H9 (cell line): Measurements from ENCODE around the gene SNRPD3. TPM values are rescaled to one million over a fixed set of nuclear protein-coding genes. Genes with fewer than 3 reads are reported as not detected.

Experiments used
- DNase-seq: peaks from one replicate; pipeline ENCODE4 v3.0.0-alpha.2; 2017
- H2AFZ ChIP-seq: one replicate; pipeline ENCODE4 v1.6.1; 2013; ENCODE audit warnings: mild to moderate bottlenecking, low read length, control low read depth, moderate library complexity
- H2AK5ac ChIP-seq: 2 replicates; pipeline ENCODE4 v1.6.1; 2013; ENCODE audit warnings: low read length, control low read depth, mixed read lengths; ENCODE audit not compliant: insufficient read length
- H2BK120ac ChIP-seq: one replicate; pipeline ENCODE4 v1.6.1; 2013; ENCODE audit warnings: low read depth, mild to moderate bottlenecking, low read length, control low read depth, inconsistent platforms; ENCODE audit not compliant: poor library complexity, severe bottlenecking
- H2BK12ac ChIP-seq: 2 replicates; pipeline ENCODE4 v1.6.1; 2013; ENCODE audit warnings: low read length, control low read depth, mixed read lengths, low read depth; ENCODE audit not compliant: insufficient read length
- H2BK15ac ChIP-seq: 2 replicates; pipeline ENCODE4 v1.6.1; 2013; ENCODE audit warnings: low read depth, low read length, control low read depth
- H2BK20ac ChIP-seq: one replicate; pipeline ENCODE4 v1.6.1; 2013; ENCODE audit warnings: low read depth, mild to moderate bottlenecking, low read length, control low read depth, inconsistent platforms; ENCODE audit not compliant: poor library complexity, severe bottlenecking
- H2BK5ac ChIP-seq: 2 replicates; pipeline ENCODE4 v1.6.1; 2013; ENCODE audit warnings: low read length, control low read depth, mixed read lengths; ENCODE audit not compliant: insufficient read length
- H3K14ac ChIP-seq: 2 replicates; pipeline ENCODE4 v1.6.1; 2013; ENCODE audit warnings: low read length, control low read depth; ENCODE audit not compliant: insufficient read depth
- H3K18ac ChIP-seq: 2 replicates; pipeline ENCODE4 v1.6.1; 2013; ENCODE audit warnings: low read depth, mild to moderate bottlenecking, mixed read lengths, low read length, control low read depth; ENCODE audit not compliant: insufficient read length
- H3K23ac ChIP-seq: 2 replicates; pipeline ENCODE4 v1.6.1; 2013; ENCODE audit warnings: low read length, control low read depth, mixed read lengths, low read depth; ENCODE audit not compliant: insufficient read length
- H3K23me2 ChIP-seq: 2 replicates; pipeline ENCODE4 v1.6.1; 2013; ENCODE audit warnings: low read depth, mild to moderate bottlenecking, mixed read lengths, low read length, control low read depth; ENCODE audit not compliant: insufficient read length, poor library complexity, severe bottlenecking
- H3K27ac ChIP-seq: 2 replicates; pipeline ENCODE4 v1.5.1; 2013; ENCODE audit warnings: low read length, control low read depth, mixed read lengths, low read depth; ENCODE audit not compliant: insufficient read length
- H3K27me3 ChIP-seq: 2 replicates; pipeline ENCODE4 v1.6.1; 2013; ENCODE audit warnings: low read length, control low read depth, inconsistent platforms; ENCODE audit not compliant: insufficient read depth
- H3K4ac ChIP-seq: 2 replicates; pipeline ENCODE4 v1.6.1; 2013; ENCODE audit warnings: low read depth, mild to moderate bottlenecking, control low read depth, inconsistent platforms, low read length, moderate library complexity
- H3K4me1 ChIP-seq: 2 replicates; pipeline ENCODE4 v1.6.1; 2013; ENCODE audit warnings: low read length, control low read depth, inconsistent platforms; ENCODE audit not compliant: insufficient read depth
- H3K4me2 ChIP-seq: 2 replicates; pipeline ENCODE4 v1.6.1; 2013; ENCODE audit warnings: low read length, control low read depth, mixed read lengths; ENCODE audit not compliant: insufficient read length, insufficient read depth
- H3K56ac ChIP-seq: 2 replicates; pipeline ENCODE4 v1.6.1; 2013; ENCODE audit warnings: low read depth, mild to moderate bottlenecking, mixed read lengths, low read length, control low read depth; ENCODE audit not compliant: insufficient read length
- H3K79me1 ChIP-seq: 2 replicates; pipeline ENCODE4 v1.6.1; 2013; ENCODE audit warnings: low read depth, mild to moderate bottlenecking, moderate library complexity, low read length, control low read depth, inconsistent platforms; ENCODE audit not compliant: insufficient read depth, poor library complexity, severe bottlenecking
- H3K79me2 ChIP-seq: 2 replicates; pipeline ENCODE4 v1.6.1; 2013; ENCODE audit warnings: low read length, control low read depth, inconsistent platforms; ENCODE audit not compliant: insufficient read depth
- H3K9ac ChIP-seq: 2 replicates; pipeline ENCODE4 v1.6.1; 2013; ENCODE audit warnings: low read length, control low read depth, mixed read lengths; ENCODE audit not compliant: insufficient read length; ENCODE audit errors: extremely low read depth
- H3K9me3 ChIP-seq: one replicate; pipeline ENCODE4 v1.6.1; 2013; ENCODE audit warnings: low read depth, low read length, inconsistent platforms; ENCODE audit not compliant: control insufficient read depth
- H3T11ph ChIP-seq: one replicate; pipeline ENCODE4 v1.6.1; 2013; ENCODE audit warnings: mild to moderate bottlenecking, low read length, control low read depth, inconsistent platforms
- H4K20me1 ChIP-seq: one replicate; pipeline ENCODE4 v1.6.1; 2013; ENCODE audit not compliant: control insufficient read depth, insufficient read length, insufficient read depth
- H4K5ac ChIP-seq: 2 replicates; pipeline ENCODE4 v1.6.1; 2013; ENCODE audit warnings: low read depth, mild to moderate bottlenecking, mixed read lengths, low read length, control low read depth; ENCODE audit not compliant: insufficient read length
- H4K8ac ChIP-seq: replicated peaks from 2 replicates; pipeline ENCODE4 v1.6.1; 2013; ENCODE audit warnings: low read length, control low read depth, mixed read lengths, low read depth; ENCODE audit not compliant: insufficient read length
- H4K91ac ChIP-seq: 2 replicates; pipeline ENCODE4 v1.6.1; 2013; ENCODE audit warnings: low read depth, mild to moderate bottlenecking, moderate library complexity, mixed read lengths, low read length, control low read depth; ENCODE audit not compliant: insufficient read length
- H3K27ac Mint-ChIP-seq, 3 experiments: 2 replicates in 2 of 3; 3 replicates in 1 of 3; pipeline ENCODE4 v1.8.0; 2020 to 2021; ENCODE audit warnings: mixed read lengths in 3 of 3, mild to moderate bottlenecking in 1 of 3, moderate library complexity in 1 of 3
- H3K27me3 Mint-ChIP-seq: 2 replicates; pipeline ENCODE4 v1.8.0; 2021; ENCODE audit warnings: low read depth, mild to moderate bottlenecking, moderate library complexity, mixed read lengths
- H3K36me3 Mint-ChIP-seq, 3 experiments: 2 replicates in 2 of 3; 3 replicates in 1 of 3; pipeline ENCODE4 v1.8.0; 2020 to 2021; ENCODE audit warnings: low read depth in 3 of 3, mixed read lengths in 3 of 3; ENCODE audit not compliant: insufficient read depth in 1 of 3
- H3K4me1 Mint-ChIP-seq, 2 experiments: 2 replicates each; pipeline ENCODE4 v1.8.0; 2020; ENCODE audit warnings: mixed read lengths in 2 of 2
- H3K4me3 Mint-ChIP-seq, 2 experiments: 2 replicates in 1 of 2; 3 replicates in 1 of 2; pipeline ENCODE4 v1.8.0; 2020 to 2021; ENCODE audit warnings: mild to moderate bottlenecking in 2 of 2, mixed read lengths in 2 of 2, moderate library complexity in 1 of 2
- H3K9me3 Mint-ChIP-seq, 2 experiments: 2 replicates in 1 of 2; 3 replicates in 1 of 2; pipeline ENCODE4 v1.8.0; 2020; ENCODE audit warnings: mild to moderate bottlenecking in 2 of 2, mixed read lengths in 2 of 2, moderate library complexity in 1 of 2
- CTCF ChIP-seq: fragments of 200-600 bp; sonication (generic); conservative IDR thresholded peaks from 3 replicates; pipeline ENCODE4 v1.8.0; 2021; ENCODE audit warnings: antibody characterized with exemption, mild to moderate bottlenecking
- WGBS: extraction: QIAGEN DNeasy Blood & Tissue Kit; methylation state at CpG from one replicate; pipeline ENCODE4 v1.1.7; 2013; ENCODE audit warnings: missing lambda C conversion rate, low lambda C conversion rate, mixed read lengths; ENCODE audit not compliant: insufficient read length; ENCODE audit errors: extremely low coverage; 5-methylcytosine and 5-hydroxymethylcytosine counted together
- total RNA-seq: library from RNA; stranded (reverse); gene quantifications from 2 replicates; pipeline ENCODE4 v1.2.1, GENCODE V29; 2021

Gene SNRPD3
- total RNA-seq, 1 experiment from 2014 or later, result 212 TPM

GRCh38 chr22:24588757-24589481 is 33.1 kb downstream of the SNRPD3 start:
- no peak overlapping the region for H3K9ac ChIP-seq
- no CpG with 5 or more reads among the region's 21 CpGs for WGBS
- no peak overlapping the region for H3K4me2 ChIP-seq
- H3K9me3 Mint-ChIP-seq, result no peaks in the 10 kb centered on the region
- no peak overlapping the region for H3K56ac ChIP-seq
- no peaks in the 10 kb centered on the region for H3K79me1 ChIP-seq
- no peaks in the 10 kb centered on the region for H3K9me3 ChIP-seq
- H3K4ac ChIP-seq, result no peak overlapping the region
- no peak overlapping the region for H3K27ac ChIP-seq
- H3K27me3 Mint-ChIP-seq, result no peaks in the 10 kb centered on the region
- no peak overlapping the region for H3K14ac ChIP-seq
- no peaks in the 10 kb centered on the region for H3K27me3 ChIP-seq
- no peak overlapping the region for H2AFZ ChIP-seq
- H4K20me1 ChIP-seq, result no peaks in the 10 kb centered on the region
- H2BK5ac ChIP-seq, result no peak overlapping the region
- no peak overlapping the region for H4K8ac ChIP-seq
- H2BK15ac ChIP-seq, result no peak overlapping the region
- H2BK20ac ChIP-seq, result no peak overlapping the region
- no peak overlapping the region for H2AK5ac ChIP-seq
- no peaks in the 10 kb centered on the region for H3K23me2 ChIP-seq
- H3K4me1 Mint-ChIP-seq, result peaks cover 5 to 13% of the 10 kb centered on the region in 2 experiments
- H3K18ac ChIP-seq, result no peak overlapping the region
- H4K5ac ChIP-seq, result no peak overlapping the region
- no peak overlapping the region for H2BK120ac ChIP-seq
- no peak overlapping the region for H2BK12ac ChIP-seq
- H3K79me2 ChIP-seq, result no peaks in the 10 kb centered on the region
- no peak overlapping the region for H3K27ac Mint-ChIP-seq
- peaks cover 0 to 8% (median 7%) of the 10 kb centered on the region in 3 experiments; a peak in 3 of 7 replicates for H3K36me3 Mint-ChIP-seq
- H3K23ac ChIP-seq, result no peak overlapping the region
- no peak for DNase-seq
- H3K4me3 Mint-ChIP-seq, result no peak overlapping the region
- no peaks in the 10 kb centered on the region for H3K4me1 ChIP-seq
- no peak for TF ChIP-seq CTCF
- H3T11ph ChIP-seq, result no peak overlapping the region
- no peak overlapping the region for H4K91ac ChIP-seq
